ENCODE data around the gene HCRTR2. TPM values are rescaled to one million over a fixed set of nuclear protein-coding genes. Genes with fewer than 3 reads are reported as not detected.

The HCRTR2 gene
- total RNA-seq, 2 donors from 2014 or later: not detected

GRCh38 chr6:55327169-55327568, 152.9 kb downstream of the HCRTR2 start, which contains the start of gene GFRAL:
Gene GFRAL (plus strand): TSS chr6:55327469. CDS start chr6:55327555, 86 bp downstream.
- no peak for TF ChIP-seq POLR2A (IDR thresholded peaks at IDR 0.05)
- TF ChIP-seq, protein P1, sequence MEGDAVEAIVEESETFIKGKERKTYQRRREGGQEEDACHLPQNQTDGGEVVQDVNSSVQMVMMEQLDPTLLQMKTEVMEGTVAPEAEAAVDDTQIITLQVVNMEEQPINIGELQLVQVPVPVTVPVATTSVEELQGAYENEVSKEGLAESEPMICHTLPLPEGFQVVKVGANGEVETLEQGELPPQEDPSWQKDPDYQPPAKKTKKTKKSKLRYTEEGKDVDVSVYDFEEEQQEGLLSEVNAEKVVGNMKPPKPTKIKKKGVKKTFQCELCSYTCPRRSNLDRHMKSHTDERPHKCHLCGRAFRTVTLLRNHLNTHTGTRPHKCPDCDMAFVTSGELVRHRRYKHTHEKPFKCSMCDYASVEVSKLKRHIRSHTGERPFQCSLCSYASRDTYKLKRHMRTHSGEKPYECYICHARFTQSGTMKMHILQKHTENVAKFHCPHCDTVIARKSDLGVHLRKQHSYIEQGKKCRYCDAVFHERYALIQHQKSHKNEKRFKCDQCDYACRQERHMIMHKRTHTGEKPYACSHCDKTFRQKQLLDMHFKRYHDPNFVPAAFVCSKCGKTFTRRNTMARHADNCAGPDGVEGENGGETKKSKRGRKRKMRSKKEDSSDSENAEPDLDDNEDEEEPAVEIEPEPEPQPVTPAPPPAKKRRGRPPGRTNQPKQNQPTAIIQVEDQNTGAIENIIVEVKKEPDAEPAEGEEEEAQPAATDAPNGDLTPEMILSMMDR (IDR thresholded peaks at IDR 0.05): no peak
- DNase-seq (no peak), ATAC-seq (no peak)
- Histone ChIP-seq H3K4me3 (no peak within 1 kb of the TSS), H3K9me3 (no peaks in the 10 kb centered on the region), H3K36me3 (replicated peaks in 1 of 2; ENCODE audit: insufficient read depth in 1 of 2, low read depth in 2 of 2) (no peaks in the 10 kb centered on the region), H3K4me1 (no peaks in the 10 kb centered on the region), H3K27ac (no peak within 1 kb of the TSS), H3K27me3 (no peaks in the 10 kb centered on the region)
- intact Hi-C loops (cut with DNase I): no loop called here
- WGBS, 2 donors: 55 to 57% methylated on average over 5 of the region's 5 CpGs

Other genes starting within 250 kb of the HCRTR2 start
- not detected for gene GFRAL, start 153.0 kb downstream of the HCRTR2 start, total RNA-seq